GM20431 (cell line): ENCODE results near the gene IL4.

Source experiments
- in situ Hi-C: fragments of 300-500 bp; cut with MseI, MboI; formaldehyde crosslinking; loops from one replicate; pipeline ENCODE4 v1.15.0; 2020; ENCODE audit warnings: low sequenced_read_pairs; ENCODE audit not compliant: unreplicated experiment

Gene IL4

GRCh38 chr5:132669966-132670882 lies 3.6 kb upstream of the IL4 start:
- in situ Hi-C loops: no loop called here

GRCh38 chr5:132671000-132671399 lies 2.8 kb upstream of the IL4 start:
- in situ Hi-C loops: no loop called here

- in situ Hi-C loops: no loop called here
Measured at GRCh38 chr5:132673488-132673887, 301 bp upstream of the IL4 start.

GRCh38 chr5:132674671-132675506 lies 1.1 kb downstream of the IL4 start:
- in situ Hi-C loops: no loop called here

- in situ Hi-C loops: no loop called here
Measured at GRCh38 chr5:132675936-132676689, 2.3 kb downstream of the IL4 start.

- in situ Hi-C loops: no loop called here
Measured at GRCh38 chr5:132677191-132677590, 3.4 kb downstream of the IL4 start.

GRCh38 chr5:132677682-132678400 lies 4.1 kb downstream of the IL4 start:
- in situ Hi-C loops: no loop called here

GRCh38 chr5:132678735-132679134 lies 4.9 kb downstream of the IL4 start:
- in situ Hi-C loops: no loop called here

- in situ Hi-C loops: no loop called here
Measured at GRCh38 chr5:132679166-132679565, 5.4 kb downstream of the IL4 start.

- in situ Hi-C loops: no loop called here
Measured at GRCh38 chr5:132679717-132680380, 6.1 kb downstream of the IL4 start.

GRCh38 chr5:132680780-132681475 lies 7.1 kb downstream of the IL4 start:
- in situ Hi-C loops: no loop called here

GRCh38 chr5:132681476-132681831 lies 7.7 kb downstream of the IL4 start:
- in situ Hi-C loops: no loop called here

GRCh38 chr5:132681983-132682382 lies 8.2 kb downstream of the IL4 start:
- in situ Hi-C loops: no loop called here

GRCh38 chr5:132684491-132684890 lies 10.7 kb downstream of the IL4 start:
- in situ Hi-C loops: no loop called here

- in situ Hi-C loops: no loop called here
Measured at GRCh38 chr5:132684922-132685720, 11.3 kb downstream of the IL4 start.

GRCh38 chr5:132686193-132686592 lies 12.4 kb downstream of the IL4 start:
- in situ Hi-C loops: no loop called here

- in situ Hi-C loops: no loop called here
Measured at GRCh38 chr5:132687995-132688394, 14.2 kb downstream of the IL4 start.
